ENCODE measurements around the gene GNGT2.

DNA sequence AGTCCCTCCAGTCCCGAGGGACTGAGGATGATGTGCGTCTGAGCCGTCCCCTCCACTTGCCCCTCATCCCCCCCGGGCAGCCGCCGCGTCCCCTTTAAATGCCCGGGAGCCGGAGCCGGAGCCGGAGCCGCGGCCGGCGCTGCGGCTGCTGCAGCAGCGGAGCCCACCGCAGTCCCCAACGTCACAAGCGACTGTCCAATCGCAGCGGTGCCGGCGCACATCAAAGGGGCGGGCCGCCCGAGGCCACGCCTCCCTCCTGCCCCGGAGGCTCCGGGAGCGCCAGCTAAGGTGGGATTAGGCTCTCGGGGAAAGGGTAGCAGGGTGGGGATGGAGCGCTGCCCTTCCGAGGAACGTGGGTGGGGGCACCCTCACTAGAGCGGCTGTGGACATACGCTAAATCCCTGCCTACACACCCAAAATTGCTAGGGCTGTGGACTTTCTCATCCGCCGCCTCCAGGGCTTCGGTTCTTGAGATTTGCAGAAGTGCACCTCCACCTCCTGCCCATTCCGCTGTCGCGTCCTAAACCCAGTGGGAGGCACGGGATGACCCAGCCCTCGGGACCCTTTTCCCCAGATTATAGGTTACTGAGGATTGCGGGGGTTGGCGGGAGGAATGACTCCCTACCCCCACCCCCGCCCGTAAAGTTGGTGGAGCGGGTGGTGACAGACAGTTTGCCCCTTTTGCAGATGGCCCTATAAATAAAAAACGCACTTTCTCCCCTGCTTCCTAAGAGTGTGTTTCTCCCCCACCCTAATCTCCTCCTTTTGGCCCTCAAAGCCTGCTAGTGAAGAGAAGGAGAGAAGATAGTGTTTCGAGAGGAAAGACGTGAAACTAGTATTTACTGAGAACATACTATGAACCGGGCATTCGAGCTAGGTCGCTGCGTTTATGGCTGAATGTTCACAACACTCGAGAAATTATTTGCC lies 20.5 kb upstream of the GNGT2 start, which contains the start of gene PHOSPHO1:
- TF ChIP-seq, protein P1, sequence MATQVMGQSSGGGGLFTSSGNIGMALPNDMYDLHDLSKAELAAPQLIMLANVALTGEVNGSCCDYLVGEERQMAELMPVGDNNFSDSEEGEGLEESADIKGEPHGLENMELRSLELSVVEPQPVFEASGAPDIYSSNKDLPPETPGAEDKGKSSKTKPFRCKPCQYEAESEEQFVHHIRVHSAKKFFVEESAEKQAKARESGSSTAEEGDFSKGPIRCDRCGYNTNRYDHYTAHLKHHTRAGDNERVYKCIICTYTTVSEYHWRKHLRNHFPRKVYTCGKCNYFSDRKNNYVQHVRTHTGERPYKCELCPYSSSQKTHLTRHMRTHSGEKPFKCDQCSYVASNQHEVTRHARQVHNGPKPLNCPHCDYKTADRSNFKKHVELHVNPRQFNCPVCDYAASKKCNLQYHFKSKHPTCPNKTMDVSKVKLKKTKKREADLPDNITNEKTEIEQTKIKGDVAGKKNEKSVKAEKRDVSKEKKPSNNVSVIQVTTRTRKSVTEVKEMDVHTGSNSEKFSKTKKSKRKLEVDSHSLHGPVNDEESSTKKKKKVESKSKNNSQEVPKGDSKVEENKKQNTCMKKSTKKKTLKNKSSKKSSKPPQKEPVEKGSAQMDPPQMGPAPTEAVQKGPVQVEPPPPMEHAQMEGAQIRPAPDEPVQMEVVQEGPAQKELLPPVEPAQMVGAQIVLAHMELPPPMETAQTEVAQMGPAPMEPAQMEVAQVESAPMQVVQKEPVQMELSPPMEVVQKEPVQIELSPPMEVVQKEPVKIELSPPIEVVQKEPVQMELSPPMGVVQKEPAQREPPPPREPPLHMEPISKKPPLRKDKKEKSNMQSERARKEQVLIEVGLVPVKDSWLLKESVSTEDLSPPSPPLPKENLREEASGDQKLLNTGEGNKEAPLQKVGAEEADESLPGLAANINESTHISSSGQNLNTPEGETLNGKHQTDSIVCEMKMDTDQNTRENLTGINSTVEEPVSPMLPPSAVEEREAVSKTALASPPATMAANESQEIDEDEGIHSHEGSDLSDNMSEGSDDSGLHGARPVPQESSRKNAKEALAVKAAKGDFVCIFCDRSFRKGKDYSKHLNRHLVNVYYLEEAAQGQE (IDR thresholded peaks at IDR 0.05; ENCODE audit: insufficient read depth in 1 of 2, low read depth in 2 of 2, low read length in 1 of 2): no peak
- TF ChIP-seq, protein P2, sequence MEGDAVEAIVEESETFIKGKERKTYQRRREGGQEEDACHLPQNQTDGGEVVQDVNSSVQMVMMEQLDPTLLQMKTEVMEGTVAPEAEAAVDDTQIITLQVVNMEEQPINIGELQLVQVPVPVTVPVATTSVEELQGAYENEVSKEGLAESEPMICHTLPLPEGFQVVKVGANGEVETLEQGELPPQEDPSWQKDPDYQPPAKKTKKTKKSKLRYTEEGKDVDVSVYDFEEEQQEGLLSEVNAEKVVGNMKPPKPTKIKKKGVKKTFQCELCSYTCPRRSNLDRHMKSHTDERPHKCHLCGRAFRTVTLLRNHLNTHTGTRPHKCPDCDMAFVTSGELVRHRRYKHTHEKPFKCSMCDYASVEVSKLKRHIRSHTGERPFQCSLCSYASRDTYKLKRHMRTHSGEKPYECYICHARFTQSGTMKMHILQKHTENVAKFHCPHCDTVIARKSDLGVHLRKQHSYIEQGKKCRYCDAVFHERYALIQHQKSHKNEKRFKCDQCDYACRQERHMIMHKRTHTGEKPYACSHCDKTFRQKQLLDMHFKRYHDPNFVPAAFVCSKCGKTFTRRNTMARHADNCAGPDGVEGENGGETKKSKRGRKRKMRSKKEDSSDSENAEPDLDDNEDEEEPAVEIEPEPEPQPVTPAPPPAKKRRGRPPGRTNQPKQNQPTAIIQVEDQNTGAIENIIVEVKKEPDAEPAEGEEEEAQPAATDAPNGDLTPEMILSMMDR (IDR thresholded peaks at IDR 0.05): no peak
